ENCODE data around the gene LPCAT4.

LPCAT4 gene

DNA sequence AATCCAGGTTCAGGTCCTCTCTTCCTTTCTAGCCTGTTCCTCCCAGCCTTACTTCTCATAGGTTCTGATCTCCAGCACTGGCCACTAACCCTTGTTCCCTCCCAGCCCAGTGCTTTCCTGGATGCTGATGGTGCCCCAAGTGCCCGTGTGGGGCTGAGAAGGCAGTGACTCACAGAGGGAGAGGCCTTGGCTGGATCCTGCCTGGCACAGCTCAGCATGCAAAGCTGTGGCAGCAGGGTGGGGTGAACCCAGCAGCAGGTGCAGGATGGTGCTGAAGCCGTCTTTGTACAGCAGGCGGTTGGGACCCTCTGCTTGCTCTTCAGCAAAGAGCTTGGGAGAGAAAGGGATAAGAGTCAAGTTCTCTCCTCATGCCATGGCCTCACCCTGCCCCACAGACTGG is 7.6 kb downstream of the LPCAT4 start:
- TF ChIP-seq TCF12 (IDR thresholded peaks at IDR 0.05; ENCODE audit: low read depth) (no peak), CEBPB (IDR thresholded peaks at IDR 0.05) (no peak), YY1 (IDR thresholded peaks at IDR 0.05; ENCODE audit: low read depth) (no peak), FOXM1 (IDR thresholded peaks at IDR 0.05; ENCODE audit: borderline replicate concordance, low read depth) (no peak), EP300 (IDR thresholded peaks at IDR 0.05; ENCODE audit: borderline replicate concordance) (no peak)
- TF ChIP-seq, protein P1, sequence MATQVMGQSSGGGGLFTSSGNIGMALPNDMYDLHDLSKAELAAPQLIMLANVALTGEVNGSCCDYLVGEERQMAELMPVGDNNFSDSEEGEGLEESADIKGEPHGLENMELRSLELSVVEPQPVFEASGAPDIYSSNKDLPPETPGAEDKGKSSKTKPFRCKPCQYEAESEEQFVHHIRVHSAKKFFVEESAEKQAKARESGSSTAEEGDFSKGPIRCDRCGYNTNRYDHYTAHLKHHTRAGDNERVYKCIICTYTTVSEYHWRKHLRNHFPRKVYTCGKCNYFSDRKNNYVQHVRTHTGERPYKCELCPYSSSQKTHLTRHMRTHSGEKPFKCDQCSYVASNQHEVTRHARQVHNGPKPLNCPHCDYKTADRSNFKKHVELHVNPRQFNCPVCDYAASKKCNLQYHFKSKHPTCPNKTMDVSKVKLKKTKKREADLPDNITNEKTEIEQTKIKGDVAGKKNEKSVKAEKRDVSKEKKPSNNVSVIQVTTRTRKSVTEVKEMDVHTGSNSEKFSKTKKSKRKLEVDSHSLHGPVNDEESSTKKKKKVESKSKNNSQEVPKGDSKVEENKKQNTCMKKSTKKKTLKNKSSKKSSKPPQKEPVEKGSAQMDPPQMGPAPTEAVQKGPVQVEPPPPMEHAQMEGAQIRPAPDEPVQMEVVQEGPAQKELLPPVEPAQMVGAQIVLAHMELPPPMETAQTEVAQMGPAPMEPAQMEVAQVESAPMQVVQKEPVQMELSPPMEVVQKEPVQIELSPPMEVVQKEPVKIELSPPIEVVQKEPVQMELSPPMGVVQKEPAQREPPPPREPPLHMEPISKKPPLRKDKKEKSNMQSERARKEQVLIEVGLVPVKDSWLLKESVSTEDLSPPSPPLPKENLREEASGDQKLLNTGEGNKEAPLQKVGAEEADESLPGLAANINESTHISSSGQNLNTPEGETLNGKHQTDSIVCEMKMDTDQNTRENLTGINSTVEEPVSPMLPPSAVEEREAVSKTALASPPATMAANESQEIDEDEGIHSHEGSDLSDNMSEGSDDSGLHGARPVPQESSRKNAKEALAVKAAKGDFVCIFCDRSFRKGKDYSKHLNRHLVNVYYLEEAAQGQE (IDR thresholded peaks at IDR 0.05; ENCODE audit: low read depth): no peak
- TF ChIP-seq, protein P2, sequence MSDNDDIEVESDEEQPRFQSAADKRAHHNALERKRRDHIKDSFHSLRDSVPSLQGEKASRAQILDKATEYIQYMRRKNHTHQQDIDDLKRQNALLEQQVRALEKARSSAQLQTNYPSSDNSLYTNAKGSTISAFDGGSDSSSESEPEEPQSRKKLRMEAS (IDR thresholded peaks at IDR 0.05): no peak
- TF ChIP-seq, protein P3, sequence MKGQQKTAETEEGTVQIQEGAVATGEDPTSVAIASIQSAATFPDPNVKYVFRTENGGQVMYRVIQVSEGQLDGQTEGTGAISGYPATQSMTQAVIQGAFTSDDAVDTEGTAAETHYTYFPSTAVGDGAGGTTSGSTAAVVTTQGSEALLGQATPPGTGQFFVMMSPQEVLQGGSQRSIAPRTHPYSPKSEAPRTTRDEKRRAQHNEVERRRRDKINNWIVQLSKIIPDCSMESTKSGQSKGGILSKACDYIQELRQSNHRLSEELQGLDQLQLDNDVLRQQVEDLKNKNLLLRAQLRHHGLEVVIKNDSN (IDR thresholded peaks at IDR 0.05): no peak

DNA sequence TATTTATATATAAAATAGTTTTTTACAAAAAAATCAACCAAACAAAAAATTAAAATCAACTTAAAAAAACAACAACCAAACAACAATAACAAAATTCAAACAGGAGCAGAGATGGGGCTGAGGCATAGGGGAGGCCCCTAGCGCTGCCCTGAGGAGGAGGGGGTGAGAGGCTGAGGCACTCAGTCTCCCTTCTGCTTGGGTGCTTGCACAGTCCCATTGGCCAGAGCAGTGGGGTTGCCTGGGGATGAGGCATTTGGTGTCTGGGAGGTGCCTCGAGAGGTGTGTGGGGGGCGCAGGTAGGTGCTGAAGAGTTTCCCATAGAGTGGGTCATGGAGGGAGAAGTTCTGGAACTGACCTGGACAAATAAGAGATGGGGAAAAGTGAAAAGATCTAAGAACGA is 8.0 kb downstream of the LPCAT4 start:
- TF ChIP-seq, protein P3 (IDR thresholded peaks at IDR 0.05): no peak
- TF ChIP-seq TAF1 (IDR thresholded peaks at IDR 0.05; ENCODE audit: low read depth) (no peak), FOXM1 (IDR thresholded peaks at IDR 0.05; ENCODE audit: borderline replicate concordance, low read depth) (no peak), TCF12 (IDR thresholded peaks at IDR 0.05; ENCODE audit: low read depth) (no peak), NFIC (IDR thresholded peaks at IDR 0.05) (no peak), EP300 (IDR thresholded peaks at IDR 0.05; ENCODE audit: borderline replicate concordance) (no peak), CEBPB (IDR thresholded peaks at IDR 0.05) (no peak), CREB1 (IDR thresholded peaks at IDR 0.05; ENCODE audit: low read depth) (no peak), TEAD4 (IDR thresholded peaks at IDR 0.05) (no peak), ZBTB7A (IDR thresholded peaks at IDR 0.05; ENCODE audit: low read depth) (no peak), YY1 (IDR thresholded peaks at IDR 0.05; ENCODE audit: low read depth) (no peak)
- TF ChIP-seq, protein P2 (IDR thresholded peaks at IDR 0.05): no peak
- TF ChIP-seq, protein P1 (IDR thresholded peaks at IDR 0.05; ENCODE audit: low read depth): no peak

DNA sequence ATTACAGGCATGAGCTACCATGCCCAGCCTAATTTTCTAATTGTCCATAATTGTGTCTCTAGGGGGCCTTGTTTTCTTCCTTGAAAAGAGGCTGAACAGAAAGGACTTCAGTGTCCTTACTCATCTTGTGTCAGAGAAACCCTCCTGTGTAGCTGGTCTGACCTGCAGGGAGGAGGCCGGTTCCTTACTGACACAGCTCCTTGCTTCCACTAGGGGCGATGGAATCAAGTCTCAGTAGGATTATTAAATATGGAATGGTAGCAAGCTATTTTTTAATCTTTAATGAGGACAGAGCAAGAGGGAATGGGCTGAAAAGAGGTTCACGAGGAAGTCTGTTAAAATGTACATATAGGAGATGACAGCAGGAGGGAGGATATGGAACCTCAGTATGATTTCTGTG is 8.6 kb downstream of the LPCAT4 start:
- TF ChIP-seq TCF12 (IDR thresholded peaks at IDR 0.05; ENCODE audit: low read depth) (no peak), RAD21 (IDR thresholded peaks at IDR 0.05; ENCODE audit: low read depth) (no peak), CREB1 (IDR thresholded peaks at IDR 0.05; ENCODE audit: low read depth) (no peak), CEBPB (IDR thresholded peaks at IDR 0.05) (no peak), ZBTB7A (IDR thresholded peaks at IDR 0.05; ENCODE audit: low read depth) (no peak), YY1 (IDR thresholded peaks at IDR 0.05; ENCODE audit: low read depth) (no peak), TEAD4 (IDR thresholded peaks at IDR 0.05) (no peak), FOXM1 (IDR thresholded peaks at IDR 0.05; ENCODE audit: borderline replicate concordance, low read depth) (no peak), EP300 (IDR thresholded peaks at IDR 0.05; ENCODE audit: borderline replicate concordance) (no peak), NFIC (IDR thresholded peaks at IDR 0.05) (no peak), EGR1 (IDR thresholded peaks at IDR 0.05) (no peak)
- TF ChIP-seq, protein P1 (IDR thresholded peaks at IDR 0.05; ENCODE audit: low read depth): no peak
- TF ChIP-seq, protein P2 (IDR thresholded peaks at IDR 0.05): no peak
- TF ChIP-seq, protein P3 (IDR thresholded peaks at IDR 0.05): no peak

DNA sequence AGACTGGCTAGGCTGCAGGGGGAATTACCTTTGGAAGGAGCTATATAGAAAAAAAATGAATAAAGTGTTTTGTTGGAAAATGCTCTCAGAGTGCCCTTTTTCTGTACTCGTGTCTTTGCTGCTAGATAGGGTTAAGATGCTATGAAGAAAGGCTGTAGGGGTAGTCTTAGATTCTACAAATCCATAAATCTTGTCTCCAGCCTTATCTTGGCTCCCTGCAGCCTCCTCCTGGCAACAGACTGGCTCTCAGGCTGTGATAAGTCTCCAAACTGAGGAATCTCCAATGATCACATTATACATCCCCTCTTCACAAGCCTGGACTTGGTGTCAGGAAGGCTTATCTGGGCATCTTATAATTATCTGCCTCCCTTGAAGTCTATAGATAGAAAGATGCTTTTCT is 9.3 kb downstream of the LPCAT4 start:
- TF ChIP-seq YY1 (IDR thresholded peaks at IDR 0.05; ENCODE audit: low read depth): no peak
- no peak for TF ChIP-seq EGR1 (IDR thresholded peaks at IDR 0.05)
- TF ChIP-seq, protein P2 (IDR thresholded peaks at IDR 0.05): no peak
- no peak for TF ChIP-seq TCF12 (IDR thresholded peaks at IDR 0.05; ENCODE audit: low read depth)
- no peak for TF ChIP-seq CREB1 (IDR thresholded peaks at IDR 0.05; ENCODE audit: low read depth)
- no peak for TF ChIP-seq EP300 (IDR thresholded peaks at IDR 0.05; ENCODE audit: borderline replicate concordance)
- no peak for TF ChIP-seq TEAD4 (IDR thresholded peaks at IDR 0.05)
- TF ChIP-seq TAF1 (IDR thresholded peaks at IDR 0.05; ENCODE audit: low read depth): no peak
- TF ChIP-seq, protein P1 (IDR thresholded peaks at IDR 0.05; ENCODE audit: low read depth): no peak
- no peak for TF ChIP-seq RAD21 (IDR thresholded peaks at IDR 0.05; ENCODE audit: low read depth)
- TF ChIP-seq NFIC (IDR thresholded peaks at IDR 0.05): no peak
- TF ChIP-seq ZBTB7A (IDR thresholded peaks at IDR 0.05; ENCODE audit: low read depth): no peak
- TF ChIP-seq, protein P3 (IDR thresholded peaks at IDR 0.05): no peak
